ENCODE measurements around the gene PARVA.
"Not testable (repeated sequence)": the region's sequence is repeated elsewhere in the genome, so short reads cannot be mapped to it uniquely, and the experiment has no call there.

Gene PARVA, protein sequence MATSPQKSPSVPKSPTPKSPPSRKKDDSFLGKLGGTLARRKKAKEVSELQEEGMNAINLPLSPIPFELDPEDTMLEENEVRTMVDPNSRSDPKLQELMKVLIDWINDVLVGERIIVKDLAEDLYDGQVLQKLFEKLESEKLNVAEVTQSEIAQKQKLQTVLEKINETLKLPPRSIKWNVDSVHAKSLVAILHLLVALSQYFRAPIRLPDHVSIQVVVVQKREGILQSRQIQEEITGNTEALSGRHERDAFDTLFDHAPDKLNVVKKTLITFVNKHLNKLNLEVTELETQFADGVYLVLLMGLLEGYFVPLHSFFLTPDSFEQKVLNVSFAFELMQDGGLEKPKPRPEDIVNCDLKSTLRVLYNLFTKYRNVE

DNA sequence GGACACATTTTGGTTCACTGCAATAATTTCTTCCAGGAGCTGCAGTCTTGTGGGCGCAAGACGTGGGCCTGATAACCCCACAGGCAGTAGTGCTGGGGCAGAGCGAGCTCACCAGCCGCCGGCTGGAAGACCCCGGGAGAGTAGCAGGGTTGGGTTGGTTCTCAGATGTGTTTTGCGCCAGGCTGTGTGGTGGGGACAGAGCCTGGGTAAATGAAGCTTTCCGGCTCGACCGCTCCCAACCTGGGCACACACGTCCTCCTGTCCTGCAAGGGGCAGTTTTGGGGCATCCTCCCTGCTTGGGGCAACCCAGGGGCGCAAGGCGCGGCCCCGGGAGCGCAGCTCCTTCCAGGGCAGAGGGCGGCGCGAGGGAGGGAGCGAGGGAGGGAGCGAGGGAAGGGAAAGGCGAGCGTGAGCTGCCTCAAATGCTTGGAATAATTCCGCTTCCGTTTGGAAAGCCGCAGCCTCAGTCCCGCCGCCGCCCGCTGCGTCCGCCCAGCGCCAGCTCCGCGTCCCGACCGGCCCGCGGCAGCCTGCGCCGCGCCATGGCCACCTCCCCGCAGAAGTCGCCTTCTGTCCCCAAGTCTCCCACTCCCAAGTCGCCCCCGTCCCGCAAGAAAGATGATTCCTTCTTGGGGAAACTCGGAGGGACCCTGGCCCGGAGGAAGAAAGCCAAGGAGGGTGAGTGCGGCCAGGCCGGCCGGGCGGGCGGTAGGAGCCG, at the start of gene PARVA:
Gene PARVA (plus strand): TSS at position 466 of the 718 bp plus-strand sequence. CDS start 77 bp downstream, at position 543.
- no peak for DNase-seq

DNA sequence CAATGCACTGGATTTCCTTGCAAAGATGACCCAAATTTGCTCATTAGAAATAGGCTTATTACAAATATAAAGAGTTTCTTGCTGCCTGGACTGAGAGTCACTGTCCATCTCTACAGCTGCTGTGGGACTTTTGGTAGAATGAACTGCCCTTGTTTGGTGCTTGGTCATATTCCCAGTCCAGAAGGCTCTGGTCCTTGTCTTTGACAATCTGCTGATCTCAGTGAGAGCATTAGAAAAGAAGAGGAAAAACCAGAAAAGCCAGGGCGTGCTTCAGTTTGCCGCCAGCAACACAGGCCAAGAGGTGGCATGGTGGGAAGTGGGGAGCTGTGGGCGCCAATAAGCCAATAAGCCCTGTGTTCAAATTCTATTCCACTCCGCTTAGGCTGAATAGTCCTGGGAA, 48.2 kb upstream of the PARVA start:
- no peak for DNase-seq

DNA sequence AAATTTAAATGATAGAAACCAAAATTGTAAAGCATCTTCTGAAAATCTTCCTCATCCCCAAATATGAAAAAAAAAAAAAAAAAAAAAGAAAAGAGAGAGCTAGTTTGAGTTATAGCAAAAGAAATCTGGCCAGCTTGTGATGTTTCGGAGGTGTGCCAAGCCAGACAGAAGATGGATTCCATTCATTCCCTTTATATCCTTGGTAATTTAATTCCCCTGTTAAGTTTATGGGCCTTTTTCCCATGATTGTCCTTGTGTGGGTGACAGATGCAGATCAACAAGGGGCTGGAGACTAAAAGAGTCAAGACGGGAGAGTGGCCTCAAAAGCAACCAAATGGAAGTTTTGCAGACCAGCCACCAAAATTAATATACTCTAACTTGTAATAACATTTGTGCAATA, 47.6 kb upstream of the PARVA start:
- no peak for DNase-seq

DNA sequence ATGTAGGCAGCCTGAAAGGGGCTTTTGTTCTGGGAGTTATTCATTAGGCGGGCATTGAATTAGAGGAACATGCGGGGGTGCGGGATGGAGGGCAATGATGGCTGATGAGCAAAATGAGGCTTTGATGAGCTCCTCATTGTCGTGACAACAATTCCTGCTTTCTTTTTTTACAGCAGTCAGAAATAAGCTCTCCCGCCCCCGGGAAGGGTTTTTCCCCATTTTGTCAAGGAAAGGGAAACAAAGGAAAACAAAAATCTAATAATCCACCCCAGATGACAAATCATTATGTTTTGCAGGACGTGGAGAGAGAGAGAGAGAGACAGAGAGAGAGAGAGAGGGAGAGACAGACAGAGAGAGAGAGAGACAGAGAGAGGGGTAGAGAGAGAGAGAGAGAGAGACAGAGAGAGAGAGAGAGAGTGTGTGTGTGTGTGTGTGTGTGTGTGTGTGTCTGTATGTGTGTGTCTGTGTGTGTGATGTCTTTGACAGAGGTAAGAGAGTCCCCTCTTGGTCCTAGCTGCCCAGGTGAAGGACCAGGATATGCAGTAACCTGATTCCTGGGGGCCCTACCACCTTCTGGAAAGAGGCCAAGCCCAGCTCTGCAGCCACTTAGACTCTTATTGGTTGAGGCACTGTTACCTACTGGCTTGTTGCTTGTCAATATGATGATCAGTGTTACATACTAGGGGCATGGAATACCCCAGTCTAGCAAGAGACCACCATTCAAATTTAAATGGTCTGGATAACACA, 46.7 kb upstream of the PARVA start:
- no peak for DNase-seq

DNA sequence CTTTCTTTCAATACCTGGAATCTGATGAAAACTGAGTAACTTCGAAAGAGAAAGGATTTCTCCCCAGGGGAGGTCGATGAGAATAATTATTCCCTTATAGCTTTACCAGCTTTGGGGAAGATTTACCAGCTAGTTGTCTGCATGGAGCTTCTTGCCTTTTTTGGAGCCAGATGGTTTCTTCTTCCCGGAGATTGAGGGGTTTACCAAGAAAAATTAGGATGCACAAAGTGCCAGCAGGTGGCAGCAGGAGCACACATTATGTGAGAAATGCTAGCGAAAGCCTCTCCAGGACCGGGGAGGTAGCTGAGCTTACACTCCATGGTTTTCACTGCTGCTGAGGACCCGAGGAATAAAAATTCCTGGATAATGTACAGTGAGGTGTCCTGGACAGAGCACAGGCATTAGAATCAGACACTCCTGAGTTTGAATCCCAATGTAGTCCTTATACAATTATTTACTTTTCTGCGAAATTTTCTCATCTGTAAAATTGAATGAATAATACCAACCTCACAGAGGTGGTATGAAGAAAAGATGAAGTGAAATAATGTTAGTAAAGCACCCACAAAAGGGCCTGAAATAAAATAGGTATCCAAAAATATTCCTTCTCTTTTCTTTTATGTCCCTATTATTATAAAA, 46.0 kb upstream of the PARVA start:
- DNase-seq: no peak

DNA sequence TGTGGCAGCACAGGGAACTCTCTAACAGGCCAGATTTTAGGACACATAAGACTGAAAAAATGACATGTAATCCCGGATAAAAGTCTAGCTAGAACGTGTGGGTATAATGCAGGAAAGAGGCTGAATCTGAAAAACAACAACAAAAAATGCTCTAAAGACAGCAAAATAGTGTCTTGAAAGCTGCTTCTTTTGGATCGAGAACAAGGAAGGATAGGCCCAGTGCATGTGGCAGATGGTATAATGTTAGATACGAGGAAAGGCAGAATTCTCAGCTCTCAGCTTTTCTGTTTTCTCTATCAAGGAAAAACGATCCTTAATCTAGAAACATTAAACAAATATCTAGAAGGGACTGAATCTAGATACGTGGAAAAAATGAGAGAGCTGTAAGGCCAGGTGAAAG, 33.8 kb upstream of the PARVA start:
- no peak for DNase-seq

DNA sequence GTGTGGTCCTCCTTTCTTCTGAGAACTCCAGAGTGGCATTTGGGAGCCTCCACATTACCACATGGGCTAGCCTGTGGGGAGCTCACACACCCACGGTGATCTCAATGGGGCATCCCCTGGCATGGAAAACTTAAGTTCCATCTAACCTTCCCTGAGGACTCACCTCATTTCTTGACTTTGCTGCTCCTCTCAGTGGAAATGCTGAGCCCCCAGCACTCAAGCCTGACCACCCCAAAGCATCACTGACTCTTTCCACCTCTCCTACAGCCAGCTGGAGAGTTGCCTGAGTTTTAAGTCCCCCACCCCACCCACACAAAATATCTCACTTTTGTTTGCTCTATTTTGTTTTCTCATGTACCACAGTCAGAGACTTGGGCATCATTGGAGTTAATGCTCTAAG, 23.8 kb upstream of the PARVA start:
- DNase-seq: no peak

DNA sequence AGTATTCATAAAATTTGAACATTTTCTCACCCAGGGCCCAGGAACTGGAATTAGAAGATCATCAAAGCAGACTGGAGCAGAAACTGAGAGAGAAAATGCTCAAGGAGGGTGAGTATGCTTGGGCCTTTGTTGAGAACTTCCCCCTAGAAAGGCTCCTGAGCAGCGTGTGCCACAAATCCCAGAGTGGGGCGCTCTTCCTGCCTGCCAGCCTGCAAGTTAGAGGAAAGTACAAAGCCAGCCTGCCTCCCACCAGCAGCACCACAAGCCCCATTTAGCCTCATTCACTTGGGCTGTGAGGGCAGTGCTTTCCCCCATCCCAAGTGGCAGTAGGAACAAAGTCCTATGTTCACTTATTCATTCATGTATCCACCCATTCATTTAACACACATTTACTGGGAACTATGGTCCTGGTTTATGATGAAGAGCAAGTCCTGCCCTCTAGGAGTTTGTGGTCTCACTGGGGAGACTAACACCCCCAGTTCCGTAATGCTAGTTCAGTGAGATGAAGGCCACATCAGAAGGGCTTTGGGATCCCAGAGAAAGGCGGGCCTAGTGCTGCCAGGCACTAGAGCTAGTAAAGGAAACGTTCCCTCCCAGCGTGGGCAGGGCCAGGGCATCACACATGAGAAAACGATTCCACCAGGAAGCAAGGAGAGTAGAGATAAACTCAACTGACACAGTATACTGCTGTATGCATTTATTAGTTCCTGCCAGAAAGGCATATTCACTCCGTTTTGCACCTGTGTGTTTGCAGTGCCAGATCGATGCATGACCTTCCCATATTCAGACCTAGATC, 22.4 kb upstream of the PARVA start:
- DNase-seq: no peak

DNA sequence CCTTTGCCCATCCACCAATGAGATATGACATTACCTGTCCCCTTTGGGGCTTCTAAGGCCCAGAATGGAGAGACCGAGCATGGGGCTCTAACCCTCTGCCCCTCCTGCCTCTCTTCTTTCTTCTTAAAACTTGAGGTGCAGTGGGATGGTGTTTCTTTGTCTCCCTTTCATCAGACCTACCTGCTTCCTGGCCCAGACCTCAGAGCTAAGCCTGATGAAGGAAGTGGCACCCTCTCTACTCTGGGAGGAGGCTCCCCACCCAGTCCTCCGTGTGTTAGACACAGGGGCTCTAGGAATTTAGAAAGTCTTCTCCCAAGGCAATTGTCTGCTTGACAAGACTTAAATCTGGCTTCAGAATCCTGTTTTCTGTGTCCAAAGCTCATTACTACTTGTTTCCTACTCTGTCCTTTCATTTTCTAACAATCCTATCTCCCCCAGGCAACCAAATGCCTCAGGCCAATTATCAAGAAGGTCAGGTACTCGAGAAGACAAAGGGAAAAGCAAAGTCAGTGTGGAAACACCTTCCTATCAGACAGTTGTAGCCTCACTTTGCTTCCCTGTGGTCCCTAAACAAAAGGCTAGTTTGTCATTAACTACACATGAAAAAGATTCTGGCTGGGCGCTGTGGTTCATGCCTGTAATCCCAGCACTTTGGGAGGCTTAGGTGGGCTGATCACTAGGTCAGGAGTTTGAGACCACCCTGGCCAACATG, 20.3 kb upstream of the PARVA start:
- DNase-seq: no peak

DNA sequence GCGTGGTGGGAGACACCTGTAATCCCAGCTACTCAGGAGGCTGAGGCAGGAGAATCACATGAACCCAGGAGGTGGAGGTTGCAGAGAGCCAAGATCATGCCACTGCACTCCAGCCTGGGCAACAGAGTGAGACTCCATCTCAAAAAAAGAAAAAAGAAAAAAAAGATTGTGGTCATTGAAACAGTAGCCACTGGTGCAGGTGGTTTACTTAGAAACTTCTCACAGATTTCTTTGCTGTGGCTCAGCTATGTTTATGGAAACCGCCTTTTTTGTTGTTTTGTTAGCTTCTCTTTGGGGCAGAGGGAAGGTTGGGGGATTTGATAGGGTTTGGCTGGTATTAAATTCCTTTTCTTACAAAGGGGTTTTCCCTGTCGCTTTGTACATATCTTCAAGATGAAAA, 19.7 kb upstream of the PARVA start:
- not testable (repeated sequence) for DNase-seq

DNA sequence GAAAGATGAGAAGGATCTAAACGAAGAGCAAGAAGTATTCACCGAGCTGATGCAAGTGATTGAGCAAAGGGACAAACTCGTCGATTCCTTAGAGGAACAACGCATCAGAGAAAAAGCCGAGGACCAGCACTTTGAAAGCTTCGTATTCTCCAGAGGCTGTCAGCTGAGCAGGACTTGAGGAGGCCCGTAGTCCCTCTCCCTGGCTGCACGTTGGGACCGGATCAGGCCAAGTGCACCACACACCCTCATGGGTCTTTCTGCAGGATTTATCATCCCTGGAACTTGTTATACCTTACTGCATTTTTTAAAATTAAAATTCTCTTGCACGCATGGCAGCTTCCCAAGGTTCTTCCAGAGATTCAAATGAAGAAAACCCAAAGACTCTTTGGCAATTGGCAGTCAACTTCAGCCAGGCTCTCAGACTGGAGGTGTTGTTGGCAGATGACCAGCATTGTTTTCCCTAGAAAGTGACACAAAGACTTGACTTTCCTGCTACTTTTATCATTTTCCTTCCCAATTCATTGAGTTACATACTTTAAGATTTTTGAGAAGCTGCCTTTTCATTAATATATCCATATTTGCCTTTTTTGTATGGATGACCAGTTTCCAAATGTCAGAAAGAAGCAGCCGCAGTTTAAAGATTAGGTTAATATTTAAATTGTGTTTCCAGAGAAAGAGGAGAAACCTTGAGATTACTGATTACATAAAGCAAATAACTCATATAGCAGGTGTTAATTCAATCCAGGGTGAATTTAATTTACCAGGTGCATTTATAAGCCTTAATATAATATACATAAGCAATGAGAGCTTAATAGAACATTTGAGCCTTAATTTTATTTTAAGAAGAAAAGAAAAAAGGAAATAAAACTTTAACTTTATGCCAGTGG, 18.8 kb upstream of the PARVA start:
- DNase-seq: no peak

DNA sequence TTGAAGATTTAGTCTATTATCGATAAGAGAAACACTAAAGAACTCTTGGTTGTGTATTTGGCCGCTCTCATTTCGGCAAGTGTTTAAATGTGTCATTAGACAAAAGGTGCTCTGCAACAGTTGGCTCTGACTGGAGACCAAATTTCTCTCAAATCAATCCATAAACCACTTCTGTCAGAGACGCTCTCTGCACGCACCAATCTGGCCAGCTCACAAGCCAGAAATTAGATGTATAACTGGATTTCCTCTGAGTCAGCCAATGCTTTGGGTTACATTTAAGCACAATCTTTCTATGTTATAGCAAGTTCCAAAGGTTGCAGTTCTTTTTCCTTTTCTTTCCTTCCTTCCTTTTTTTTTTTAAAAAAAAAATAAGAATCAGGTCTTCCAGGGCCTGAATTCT, 17.6 kb upstream of the PARVA start:
- DNase-seq: no peak

DNA sequence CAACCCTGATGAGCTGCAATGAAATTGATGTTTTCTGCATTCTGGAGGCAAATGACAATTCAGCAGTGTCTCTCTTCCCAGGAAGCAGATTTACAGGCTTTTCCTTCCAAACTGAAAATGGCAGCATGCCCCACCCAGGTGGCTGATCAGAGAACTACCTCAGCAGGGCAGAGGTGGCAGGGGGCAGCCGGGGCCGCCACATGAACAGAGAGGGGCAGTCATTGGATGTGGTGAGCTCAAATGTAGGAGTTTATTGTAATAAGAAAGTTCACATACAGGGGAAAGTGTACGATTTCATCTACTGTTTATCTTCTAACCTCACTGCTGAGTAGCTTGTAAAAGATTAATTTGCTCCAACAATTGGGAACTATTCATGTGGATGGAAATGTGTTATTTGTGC, 15.7 kb upstream of the PARVA start:
- DNase-seq: no peak

DNA sequence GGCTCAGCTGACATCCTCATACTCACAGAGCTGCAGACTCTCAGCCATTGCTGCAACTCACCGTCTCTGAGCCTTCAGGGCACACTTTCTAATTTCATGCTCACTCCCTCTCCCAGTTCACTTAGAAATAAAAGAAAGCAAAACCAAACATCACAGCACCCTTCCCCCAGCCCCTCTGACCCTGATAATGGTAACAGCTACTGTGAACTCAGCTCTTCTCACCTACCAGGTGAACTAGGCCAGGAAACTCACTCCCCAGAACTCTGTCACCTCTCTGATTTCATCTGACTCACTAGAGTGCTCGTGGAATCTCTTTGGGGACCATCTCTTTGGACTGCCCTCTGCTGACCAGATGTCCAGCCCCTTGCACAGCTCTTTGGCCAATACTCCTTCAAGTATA, 14.5 kb upstream of the PARVA start:
- no peak for DNase-seq

DNA sequence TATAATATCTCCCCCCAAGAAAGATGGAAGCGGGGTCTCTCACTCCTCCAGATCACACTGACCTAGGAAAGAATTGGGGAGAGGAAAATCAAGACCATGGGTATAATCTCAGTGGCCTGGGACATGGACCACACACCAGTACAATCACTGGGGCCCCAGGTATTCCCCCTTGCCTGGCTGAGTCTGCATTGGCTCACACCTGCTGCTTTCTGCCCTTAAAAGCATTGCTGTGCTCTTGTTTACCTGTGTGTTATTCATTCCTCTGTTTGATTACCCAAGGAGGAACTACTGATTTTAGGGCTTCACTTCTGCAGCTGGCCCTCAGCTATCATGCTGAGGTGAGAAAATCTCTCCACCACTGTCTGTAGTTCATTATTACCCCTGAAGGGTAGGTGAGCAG, 14.0 kb upstream of the PARVA start:
- no peak for DNase-seq

DNA sequence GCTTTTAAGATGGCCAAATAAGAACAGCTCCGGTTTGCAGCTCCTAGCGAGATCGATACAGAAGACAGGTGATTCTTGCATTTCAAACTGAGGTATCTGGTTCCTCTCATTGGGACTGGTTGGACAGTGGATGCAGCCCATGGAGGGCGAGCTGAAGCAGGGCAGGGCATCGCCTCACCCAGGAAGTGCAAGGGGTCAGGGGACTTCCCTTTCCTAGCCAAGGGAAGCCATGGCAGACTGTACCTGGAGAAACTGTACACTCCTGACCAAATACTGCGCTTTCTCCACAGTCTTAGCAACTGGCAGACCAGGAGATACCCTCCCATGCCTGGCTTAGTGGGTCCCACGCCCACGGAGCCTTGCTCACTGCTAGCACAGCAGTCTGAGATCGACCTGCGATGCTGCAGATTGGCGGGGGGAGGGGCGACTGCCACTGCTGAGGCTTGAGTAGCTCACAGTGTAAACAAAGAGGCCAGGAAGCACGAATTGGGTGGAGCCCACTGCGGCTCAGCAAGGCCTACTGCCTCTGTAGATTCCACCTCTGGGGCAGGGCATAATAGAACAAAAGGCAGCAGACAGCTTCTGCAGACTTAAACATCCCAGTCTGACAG, 11.3 kb upstream of the PARVA start:
- DNase-seq: not testable (repeated sequence)

DNA sequence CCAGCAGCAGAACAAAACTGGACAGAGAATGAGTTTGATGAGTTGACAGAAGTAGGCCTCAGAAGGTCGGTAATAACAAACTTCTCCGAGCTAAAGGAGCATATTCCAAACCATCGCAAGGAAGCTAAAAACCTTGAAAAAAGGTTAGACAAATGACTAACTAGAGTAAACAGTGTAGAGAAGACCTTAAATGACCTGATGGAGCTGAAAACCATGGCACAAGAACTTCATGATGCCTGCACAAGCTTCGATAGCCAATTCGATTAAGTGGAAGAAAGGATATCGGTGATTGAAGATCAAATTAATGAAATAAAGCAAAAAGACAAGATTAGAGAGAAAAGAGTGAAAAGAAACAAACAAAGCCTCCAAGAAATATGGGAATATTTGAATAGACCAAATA, 10.3 kb upstream of the PARVA start:
- DNase-seq: not testable (repeated sequence)

DNA sequence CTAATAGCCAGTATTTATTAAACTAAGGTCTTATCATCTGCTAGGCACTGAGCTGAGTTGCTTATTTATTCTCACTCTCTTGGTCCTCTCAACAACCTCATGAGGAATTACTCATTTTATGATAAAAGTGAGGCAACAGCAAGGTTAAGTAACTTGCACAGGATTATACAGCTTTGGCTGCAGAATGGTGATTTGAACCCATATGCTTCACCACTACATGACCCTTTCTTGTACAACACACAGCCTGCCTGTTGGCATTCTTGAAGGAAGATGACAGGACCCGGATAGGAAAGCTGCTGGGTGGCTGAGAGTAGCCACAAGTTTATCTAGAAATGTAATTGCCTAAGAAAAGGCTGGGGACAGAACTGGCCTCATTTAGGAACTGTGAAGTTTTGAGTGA, 5.3 kb upstream of the PARVA start:
- DNase-seq: no peak

DNA sequence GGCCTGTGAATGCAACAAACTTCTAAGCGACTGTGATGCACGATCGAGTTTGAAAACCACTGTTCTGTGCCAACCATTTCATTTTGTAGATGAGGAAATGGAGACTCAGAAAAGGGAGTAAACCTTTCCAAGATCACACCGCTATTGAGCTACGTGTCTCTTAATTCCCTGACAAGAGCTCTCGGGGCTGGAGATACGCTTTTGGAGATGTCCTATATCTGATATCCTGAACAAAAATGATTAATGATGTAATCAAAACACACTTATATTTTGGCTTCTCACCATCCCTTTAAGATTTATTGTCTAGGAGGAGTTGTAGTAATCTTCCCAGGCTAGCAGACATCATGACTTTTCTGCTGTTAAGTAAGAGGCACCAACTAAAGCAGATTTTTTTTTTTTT, 1.7 kb upstream of the PARVA start:
- DNase-seq: no peak
